PC-3 (cell line): ENCODE data around the gene LRRC42. TPM values are rescaled to one million over a fixed set of nuclear protein-coding genes. Genes with fewer than 3 reads are reported as not detected.

Experiments
- ATAC-seq: fragments of 200-7000 bp; cut with Tn5 transposase; 2 replicates; pipeline ENCODE4 v1.9.1; 2020; ENCODE audit warnings: mild to moderate bottlenecking, moderate library complexity
- BruUV-seq: library from RNA; stranded (reverse); fragments of 400-500 nt; replicated peaks from 2 replicates; lab custom pipeline; 2021; lab: Mats Ljungman, UMichigan
- CTCF ChIA-PET: fragments of 300-600 bp; sonication (Branson Sonifier 250); formaldehyde crosslinking; loops from one replicate; lab custom pipeline; 2022; ENCODE audit warnings: antibody characterized with exemption; lab: Charles Lee
- POLR2A ChIA-PET: fragments of 300-600 bp; sonication (Branson Sonifier 250); formaldehyde crosslinking; loops from one replicate; lab custom pipeline; 2022; ENCODE audit warnings: antibody characterized with exemption; ENCODE audit not compliant: unreplicated experiment; lab: Charles Lee
- DNase-seq: peaks from one replicate; pipeline ENCODE4 v3.0.0-alpha.2; 2015
- H2AFZ ChIP-seq: fragments of 300-600 bp; sonication (generic); 2 replicates; pipeline ENCODE4 v1.6.0; 2016; ENCODE audit warnings: antibody characterized with exemption, low read length
- H3F3A ChIP-seq: fragments of 300-600 bp; sonication (generic); one replicate; pipeline ENCODE4 v1.6.0; 2017; ENCODE audit warnings: antibody characterized with exemption, low read length, control low read depth, mild to moderate bottlenecking; ENCODE audit not compliant: unreplicated experiment
- H3K27ac ChIP-seq: fragments of 300-600 bp; sonication (generic); 2 replicates; pipeline ENCODE4 v1.5.1; 2016; ENCODE audit warnings: mild to moderate bottlenecking, low read length
- H3K27me3 ChIP-seq: fragments of 300-600 bp; sonication (generic); 2 replicates; pipeline ENCODE4 v1.6.1; 2016; ENCODE audit warnings: low read length, mixed read lengths
- H3K36me3 ChIP-seq: fragments of 300-600 bp; sonication (generic); 2 replicates; pipeline ENCODE4 v1.6.1; 2016; ENCODE audit warnings: low read depth, mixed run types, low read length, mixed read lengths
- H3K4me1 ChIP-seq: fragments of 300-600 bp; sonication (generic); 2 replicates; pipeline ENCODE4 v1.5.1; 2016; ENCODE audit warnings: low read length; ENCODE audit not compliant: insufficient read depth
- H3K4me2 ChIP-seq: fragments of 300-600 bp; sonication (generic); 2 replicates; pipeline ENCODE4 v1.6.0; 2016; ENCODE audit warnings: low read length
- H3K4me3 ChIP-seq: fragments of 300-600 bp; sonication (generic); 2 replicates; pipeline ENCODE4 v1.5.1; 2016; ENCODE audit warnings: mild to moderate bottlenecking, low read length, mixed read lengths
- H3K79me2 ChIP-seq: fragments of 300-600 bp; sonication (generic); 2 replicates; pipeline ENCODE4 v1.6.1; 2017; ENCODE audit warnings: low read length, mixed read lengths
- H3K9ac ChIP-seq: fragments of 300-600 bp; sonication (generic); 2 replicates; pipeline ENCODE4 v1.6.0; 2016; ENCODE audit warnings: mild to moderate bottlenecking, low read length
- H3K9me2 ChIP-seq: fragments of 300-600 bp; sonication (generic); replicated peaks from 2 replicates; pipeline ENCODE4 v1.6.1; 2016; ENCODE audit warnings: mixed run types, low read length, mixed read lengths
- H3K9me3 ChIP-seq: fragments of 300-600 bp; sonication (generic); 2 replicates; pipeline ENCODE4 v1.6.1; 2016; ENCODE audit warnings: low read length, mixed read lengths
- H4K20me1 ChIP-seq: fragments of 300-600 bp; sonication (generic); 2 replicates; pipeline ENCODE4 v1.6.1; 2016; ENCODE audit warnings: low read length, mixed read lengths
- CTCF ChIP-seq: fragments of 300-600 bp; sonication (generic); conservative IDR thresholded peaks from 2 replicates; pipeline ENCODE4 v1.5.1; 2017; ENCODE audit warnings: antibody characterized with exemption, low read depth, mild to moderate bottlenecking, low read length
- EZH2 ChIP-seq: fragments of 300-600 bp; sonication (generic); IDR thresholded peaks from one replicate; pipeline ENCODE4 v1.6.1; 2017; ENCODE audit warnings: antibody characterized with exemption, mild to moderate bottlenecking, low read length; ENCODE audit not compliant: unreplicated experiment
- EZH2phosphoT487 ChIP-seq: fragments of 300-600 bp; sonication (generic); IDR thresholded peaks from 2 replicates; pipeline ENCODE4 v1.6.1; 2018; ENCODE audit warnings: mild to moderate bottlenecking, antibody characterized with exemption, low read length, borderline replicate concordance
- intact Hi-C: fragments of 100-400 bp; cut with micrococcal nuclease; formaldehyde crosslinking; loops from 2 replicates; pipeline ENCODE4 v1.9.0; 2023
- total RNA-seq: library from RNA; depleted of rRNA; stranded (reverse); fragments of >200 nt; gene quantifications from 2 replicates; pipeline ENCODE4 v1.2.3, GENCODE V29; 2014

The LRRC42 gene
- total RNA-seq, 1 experiment from 2014 or later = 27.3 TPM

- Histone ChIP-seq H3K9me2 (no peaks in the 10 kb centered on the region), H3K4me2 (peak overlapping the region; percentile 34), H3K27ac (peak overlapping the region; percentile 28), H3K9ac (no peak overlapping the region), H2AFZ (no peak overlapping the region), H3F3A (no peaks in the 10 kb centered on the region), H3K9me3 (no peaks in the 10 kb centered on the region), H3K4me1 (peaks cover 28% of the 10 kb centered on the region), H3K27me3 (no peaks in the 10 kb centered on the region), H4K20me1 (no peaks in the 10 kb centered on the region), H3K36me3 (no peaks in the 10 kb centered on the region), H3K4me3 (no peak overlapping the region), H3K79me2 (no peaks in the 10 kb centered on the region)
- DNase-seq (peak; percentile 67), ATAC-seq (peak; percentile 55)
- POLR2A ChIA-PET = no interaction called here
- BruUV-seq = no TSS peak
- TF ChIP-seq CTCF (no peak), EZH2 (no peak), EZH2phosphoT487 (no peak)
- CTCF ChIA-PET = no interaction called here
- intact Hi-C loops = no loop called here
Observed at GRCh38 chr1:53899206-53899628, 46.9 kb upstream of the LRRC42 start.

GRCh38 chr1:53899708-53900107, 46.4 kb upstream of the LRRC42 start:
- H4K20me1 ChIP-seq = no peaks in the 10 kb centered on the region
- ATAC-seq = no peak
- no peak for DNase-seq
- H3K4me2 ChIP-seq = peak overlapping the region; percentile 34
- ChIA-PET POLR2A (no interaction called here), CTCF (no interaction called here)
- no peak overlapping the region for H3K27ac ChIP-seq
- no peaks in the 10 kb centered on the region for H3K79me2 ChIP-seq
- intact Hi-C loops = no loop called here
- no peaks in the 10 kb centered on the region for H3K9me3 ChIP-seq
- peaks cover 28% of the 10 kb centered on the region for H3K4me1 ChIP-seq
- no peak overlapping the region for H2AFZ ChIP-seq
- H3F3A ChIP-seq = no peaks in the 10 kb centered on the region
- BruUV-seq = no TSS peak
- no peak overlapping the region for H3K9ac ChIP-seq
- H3K9me2 ChIP-seq = no peaks in the 10 kb centered on the region
- no peaks in the 10 kb centered on the region for H3K36me3 ChIP-seq
- no peaks in the 10 kb centered on the region for H3K27me3 ChIP-seq
- no peak for TF ChIP-seq EZH2phosphoT487
- no peak for TF ChIP-seq CTCF
- no peak for TF ChIP-seq EZH2
- H3K4me3 ChIP-seq = no peak overlapping the region

GRCh38 chr1:53902235-53903138, 43.7 kb upstream of the LRRC42 start:
- H3F3A ChIP-seq = no peaks in the 10 kb centered on the region
- no peak overlapping the region for H3K9ac ChIP-seq
- H3K36me3 ChIP-seq = no peaks in the 10 kb centered on the region
- ChIA-PET CTCF (no interaction called here), POLR2A (no interaction called here)
- no peak overlapping the region for H2AFZ ChIP-seq
- no peak for DNase-seq
- H3K27ac ChIP-seq = no peak overlapping the region
- no peaks in the 10 kb centered on the region for H4K20me1 ChIP-seq
- no peaks in the 10 kb centered on the region for H3K9me2 ChIP-seq
- H3K4me2 ChIP-seq = no peak overlapping the region
- TF ChIP-seq EZH2 = no peak
- no peak for TF ChIP-seq EZH2phosphoT487
- no peak for TF ChIP-seq CTCF
- H3K27me3 ChIP-seq = no peaks in the 10 kb centered on the region
- ATAC-seq = no peak
- H3K9me3 ChIP-seq = no peaks in the 10 kb centered on the region
- H3K79me2 ChIP-seq = no peaks in the 10 kb centered on the region
- peaks cover 23% of the 10 kb centered on the region for H3K4me1 ChIP-seq
- intact Hi-C loops = no loop called here
- BruUV-seq = no TSS peak
- no peak overlapping the region for H3K4me3 ChIP-seq
